GM19035 (cell line): Measurements from ENCODE around the gene APOBEC3A.

Experiments used
- ATAC-seq: cut with Tn5 transposase; IDR thresholded peaks from one replicate; pipeline ENCODE4 v1.9.1; 2021; ENCODE audit not compliant: unreplicated experiment

Gene APOBEC3A

GRCh38 chr22:38957046-38957770, at the start of gene APOBEC3A:
Gene APOBEC3A (plus strand): TSS chr22:38957609. CDS start chr22:38957692, 83 bp downstream.
- ATAC-seq, result no peak

- no peak for ATAC-seq
Observed at GRCh38 chr22:38907767-38908166, 49.6 kb upstream of the APOBEC3A start.

- no peak for ATAC-seq
Observed at GRCh38 chr22:38911434-38911833, 46.0 kb upstream of the APOBEC3A start.

GRCh38 chr22:38919631-38920190, 37.7 kb upstream of the APOBEC3A start:
- no peak for ATAC-seq

GRCh38 chr22:38921120-38921519, 36.3 kb upstream of the APOBEC3A start:
- ATAC-seq, result no peak

GRCh38 chr22:38921806-38922205, 35.6 kb upstream of the APOBEC3A start:
- no peak for ATAC-seq

- no peak for ATAC-seq
Observed at GRCh38 chr22:38923463-38924346, 33.7 kb upstream of the APOBEC3A start.

GRCh38 chr22:38924347-38924952, 33.0 kb upstream of the APOBEC3A start:
- ATAC-seq, result no peak

- ATAC-seq, result no peak
Observed at GRCh38 chr22:38925571-38926041, 31.8 kb upstream of the APOBEC3A start.

- ATAC-seq, result no peak
Observed at GRCh38 chr22:38927033-38927781, 30.2 kb upstream of the APOBEC3A start.

GRCh38 chr22:38930512-38930911, 26.9 kb upstream of the APOBEC3A start:
- ATAC-seq, result no peak

GRCh38 chr22:38935023-38935422, 22.4 kb upstream of the APOBEC3A start:
- no peak for ATAC-seq

GRCh38 chr22:38935616-38936015, 21.8 kb upstream of the APOBEC3A start:
- ATAC-seq, result no peak

- ATAC-seq, result no peak
Observed at GRCh38 chr22:38936562-38936961, 20.8 kb upstream of the APOBEC3A start.

- no peak for ATAC-seq
Observed at GRCh38 chr22:38937036-38937435, 20.4 kb upstream of the APOBEC3A start.

- ATAC-seq, result no peak
Observed at GRCh38 chr22:38937541-38937940, 19.9 kb upstream of the APOBEC3A start.

- ATAC-seq, result no peak
Observed at GRCh38 chr22:38938221-38938620, 19.2 kb upstream of the APOBEC3A start.

GRCh38 chr22:38938925-38939324, 18.5 kb upstream of the APOBEC3A start:
- no peak for ATAC-seq

GRCh38 chr22:38940811-38941384, 16.5 kb upstream of the APOBEC3A start:
- ATAC-seq, result no peak

- peak; percentile 70 for ATAC-seq
Observed at GRCh38 chr22:38941488-38941987, 15.9 kb upstream of the APOBEC3A start.
